Astrocyte of the cerebellum (primary cell): ENCODE measurements around the gene LMF1.

Source experiments
- DNase-seq: peaks from one replicate; pipeline ENCODE4 v3.0.0-alpha.2; 2011; ENCODE audit warnings: low read depth
- H3K4me3 ChIP-seq: 2 replicates; pipeline ENCODE4 v1.5.1; 2011; ENCODE audit warnings: mild to moderate bottlenecking, low read depth, low read length, moderate library complexity
- in situ Hi-C: cut with HindIII; loops from 2 replicates; pipeline ENCODE4 v1.10.0; 2017; ENCODE audit warnings: low sequenced_read_pairs
- TF ChIP-seq, protein P1 (sequence below): IDR thresholded peaks from 2 replicates; pipeline ENCODE4 v1.5.1; 2012; ENCODE audit warnings: low read length, low read depth, moderate library complexity, mild to moderate bottlenecking; ENCODE audit errors: missing control alignments

The LMF1 gene

DNA sequence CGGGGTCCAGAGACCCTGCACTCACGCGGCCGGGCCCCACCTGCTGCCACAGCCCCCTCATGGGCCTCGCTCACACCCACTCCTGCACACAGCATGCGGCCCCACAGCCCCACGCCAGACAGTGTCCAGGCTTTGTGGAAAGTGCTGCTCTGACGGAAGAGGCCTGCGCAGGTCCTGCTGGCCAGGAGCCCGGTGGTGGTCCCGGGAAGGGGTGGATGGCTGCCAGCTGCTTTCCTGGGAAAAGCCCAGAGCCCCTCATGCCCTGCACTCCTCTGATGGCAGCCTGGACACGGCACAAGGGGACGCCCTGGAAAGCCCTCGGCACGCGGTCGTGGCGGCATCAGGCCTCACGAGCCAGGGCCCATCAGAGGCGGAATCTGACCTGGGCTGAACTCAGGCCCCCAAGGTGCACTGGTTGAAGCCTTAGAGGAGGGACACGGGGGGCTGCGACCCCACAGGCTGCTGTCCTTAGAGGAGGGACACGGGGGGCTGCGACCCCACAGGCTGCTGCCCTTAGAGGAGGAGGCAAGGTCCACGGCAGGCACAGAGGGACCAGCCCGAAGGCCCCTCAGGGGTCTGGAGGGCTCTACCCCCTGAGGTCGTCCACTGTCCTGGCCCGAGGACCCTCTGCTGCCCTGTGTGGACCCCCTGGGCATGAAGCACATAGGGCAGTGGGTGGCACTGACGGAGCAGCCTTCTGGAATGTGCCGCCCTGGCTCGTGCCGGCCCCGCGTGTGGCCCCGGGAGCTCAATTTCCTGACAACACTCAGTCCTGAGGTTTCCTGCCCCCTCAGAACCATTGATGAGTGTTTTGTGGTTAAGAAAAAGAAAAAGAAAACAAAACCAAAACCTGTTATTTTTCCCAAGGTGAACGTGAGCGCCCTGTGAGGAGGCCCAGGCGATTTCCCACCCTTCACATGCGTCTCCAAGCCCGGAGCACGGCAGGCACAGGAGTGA, 32.9 kb upstream of the LMF1 start:
- no peak for DNase-seq
- TF ChIP-seq, protein P1, sequence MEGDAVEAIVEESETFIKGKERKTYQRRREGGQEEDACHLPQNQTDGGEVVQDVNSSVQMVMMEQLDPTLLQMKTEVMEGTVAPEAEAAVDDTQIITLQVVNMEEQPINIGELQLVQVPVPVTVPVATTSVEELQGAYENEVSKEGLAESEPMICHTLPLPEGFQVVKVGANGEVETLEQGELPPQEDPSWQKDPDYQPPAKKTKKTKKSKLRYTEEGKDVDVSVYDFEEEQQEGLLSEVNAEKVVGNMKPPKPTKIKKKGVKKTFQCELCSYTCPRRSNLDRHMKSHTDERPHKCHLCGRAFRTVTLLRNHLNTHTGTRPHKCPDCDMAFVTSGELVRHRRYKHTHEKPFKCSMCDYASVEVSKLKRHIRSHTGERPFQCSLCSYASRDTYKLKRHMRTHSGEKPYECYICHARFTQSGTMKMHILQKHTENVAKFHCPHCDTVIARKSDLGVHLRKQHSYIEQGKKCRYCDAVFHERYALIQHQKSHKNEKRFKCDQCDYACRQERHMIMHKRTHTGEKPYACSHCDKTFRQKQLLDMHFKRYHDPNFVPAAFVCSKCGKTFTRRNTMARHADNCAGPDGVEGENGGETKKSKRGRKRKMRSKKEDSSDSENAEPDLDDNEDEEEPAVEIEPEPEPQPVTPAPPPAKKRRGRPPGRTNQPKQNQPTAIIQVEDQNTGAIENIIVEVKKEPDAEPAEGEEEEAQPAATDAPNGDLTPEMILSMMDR = no peak
- no peak overlapping the region for H3K4me3 ChIP-seq
- in situ Hi-C loops = no loop called here

GRCh38 chr16:1002399-1003166, 31.8 kb upstream of the LMF1 start:
- DNase-seq = peak; percentile 59
- no peak overlapping the region for H3K4me3 ChIP-seq
- in situ Hi-C loops = no loop called here
- TF ChIP-seq, protein P1 = no peak

- H3K4me3 ChIP-seq = no peak overlapping the region
- DNase-seq = no peak
- TF ChIP-seq, protein P1 = no peak
- in situ Hi-C loops = no loop called here
Measured at GRCh38 chr16:1001096-1001495, 30.3 kb upstream of the LMF1 start.

GRCh38 chr16:1000608-1001007, 29.8 kb upstream of the LMF1 start:
- in situ Hi-C loops = no loop called here
- no peak overlapping the region for H3K4me3 ChIP-seq
- TF ChIP-seq, protein P1 = no peak
- no peak for DNase-seq

GRCh38 chr16:999677-1000076, 28.9 kb upstream of the LMF1 start:
- in situ Hi-C loops = no loop called here
- no peak overlapping the region for H3K4me3 ChIP-seq
- no peak for DNase-seq
- TF ChIP-seq, protein P1 = no peak

DNA sequence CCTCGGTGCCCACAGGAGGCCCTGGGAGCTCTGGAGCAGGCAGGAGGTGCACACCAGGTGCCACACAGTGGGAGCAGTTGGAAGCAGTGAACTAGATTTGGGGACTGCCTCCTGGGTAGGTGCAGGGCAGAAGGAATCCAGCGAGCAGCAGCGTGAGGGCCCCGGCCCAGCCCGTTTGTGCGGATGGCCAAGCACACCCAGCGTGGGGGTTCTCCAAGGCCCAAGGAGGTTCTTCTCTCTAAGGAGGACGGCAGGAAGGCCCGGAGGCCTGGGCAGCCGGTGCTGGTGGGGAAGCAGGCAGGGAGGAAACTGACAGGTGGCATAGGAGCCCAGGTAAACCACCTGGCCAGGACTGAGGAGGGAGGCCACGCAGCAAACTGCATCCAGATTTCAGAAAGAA, 27.8 kb upstream of the LMF1 start:
- TF ChIP-seq, protein P1 = no peak
- in situ Hi-C loops = no loop called here
- no peak overlapping the region for H3K4me3 ChIP-seq
- DNase-seq = no peak
